Right lobe of liver (tissue), 4 donors: ENCODE results near the gene SORL1-AS1.

Source experiments
- CTCF ChIP-seq, 4 donors: fragments of 200-600 bp in 3 of 4; fragments of 450-650 bp in 1 of 4; IDR thresholded peaks; one replicate each; pipeline versions ENCODE4 v1.5.1 to v1.8.0; 2016 to 2022; ENCODE audit warnings: antibody characterized with exemption in 4 of 4, mild to moderate bottlenecking in 2 of 4
- POLR2A ChIP-seq: fragments of 450-650 bp; IDR thresholded peaks from one replicate; pipeline ENCODE4 v1.6.1; 2017; ENCODE audit warnings: antibody characterized with exemption, mild to moderate bottlenecking
- donor health status: DM: no; HTN: no; CAD: no.
- donor health status: DM: no; HTN: no; CAD: no.
- donor health status: DM: no; HTN: yes; CAD: no.

- TF ChIP-seq CTCF (IDR thresholded peaks at IDR 0.05) (no peak), POLR2A (no peak)
These were observed 14.7 kb upstream of the SORL1-AS1 start for GRCh38 chr11:121467471-121467870.
